Smooth muscle cell of bladder (primary cell): ENCODE data around the gene NFASC. TPM values are rescaled to one million over a fixed set of nuclear protein-coding genes. Genes with fewer than 3 reads are reported as not detected.

Experiments used
- total RNA-seq: library from RNA; depleted of rRNA; stranded (reverse); fragments of >200 nt; gene quantifications from 2 replicates; pipeline ENCODE4 v1.2.3, GENCODE V29; 2014

Gene NFASC
- total RNA-seq = 25.7 and 32.7 TPM in 2 replicates

DNA sequence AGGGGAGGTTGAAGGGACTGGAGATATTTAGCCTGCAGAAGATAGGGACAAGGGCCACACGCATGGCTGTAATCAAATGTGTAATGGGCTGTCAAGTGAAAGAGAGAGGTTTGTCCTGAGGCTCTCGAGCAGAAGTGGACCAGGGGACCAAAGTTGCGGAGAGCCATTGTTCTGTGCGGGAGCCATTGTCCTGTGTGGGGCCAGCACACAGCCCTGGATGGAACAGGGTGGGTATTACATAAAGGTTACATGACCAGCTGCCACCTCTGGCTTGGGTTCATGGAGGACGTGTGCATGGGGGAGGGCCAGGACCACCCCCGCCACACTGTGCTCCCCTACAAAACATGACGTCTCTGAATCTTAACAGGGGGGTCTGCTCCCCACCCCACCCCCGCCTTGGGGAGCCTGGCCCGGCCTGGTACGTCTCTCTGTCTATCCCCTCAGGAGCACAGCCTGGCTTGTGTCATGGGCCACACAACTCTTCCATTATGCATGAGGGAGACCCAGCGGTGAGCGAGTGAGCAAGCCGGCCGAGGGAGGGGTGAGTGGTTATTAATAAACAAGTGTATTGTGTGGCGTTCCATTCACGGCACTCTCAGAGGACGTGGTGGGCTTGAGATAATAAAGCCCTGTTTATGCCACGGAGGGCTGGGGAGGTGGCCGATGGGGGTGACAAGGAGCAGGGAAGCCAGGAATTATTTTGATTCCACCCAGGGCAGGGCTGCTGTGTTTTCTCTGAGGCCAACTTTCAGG is at the start of gene NFASC:
TSS of gene NFASC (plus strand) at position 703 of the 753 bp plus-strand sequence. CDS start 73,454 bp downstream, outside the sequence.

DNA sequence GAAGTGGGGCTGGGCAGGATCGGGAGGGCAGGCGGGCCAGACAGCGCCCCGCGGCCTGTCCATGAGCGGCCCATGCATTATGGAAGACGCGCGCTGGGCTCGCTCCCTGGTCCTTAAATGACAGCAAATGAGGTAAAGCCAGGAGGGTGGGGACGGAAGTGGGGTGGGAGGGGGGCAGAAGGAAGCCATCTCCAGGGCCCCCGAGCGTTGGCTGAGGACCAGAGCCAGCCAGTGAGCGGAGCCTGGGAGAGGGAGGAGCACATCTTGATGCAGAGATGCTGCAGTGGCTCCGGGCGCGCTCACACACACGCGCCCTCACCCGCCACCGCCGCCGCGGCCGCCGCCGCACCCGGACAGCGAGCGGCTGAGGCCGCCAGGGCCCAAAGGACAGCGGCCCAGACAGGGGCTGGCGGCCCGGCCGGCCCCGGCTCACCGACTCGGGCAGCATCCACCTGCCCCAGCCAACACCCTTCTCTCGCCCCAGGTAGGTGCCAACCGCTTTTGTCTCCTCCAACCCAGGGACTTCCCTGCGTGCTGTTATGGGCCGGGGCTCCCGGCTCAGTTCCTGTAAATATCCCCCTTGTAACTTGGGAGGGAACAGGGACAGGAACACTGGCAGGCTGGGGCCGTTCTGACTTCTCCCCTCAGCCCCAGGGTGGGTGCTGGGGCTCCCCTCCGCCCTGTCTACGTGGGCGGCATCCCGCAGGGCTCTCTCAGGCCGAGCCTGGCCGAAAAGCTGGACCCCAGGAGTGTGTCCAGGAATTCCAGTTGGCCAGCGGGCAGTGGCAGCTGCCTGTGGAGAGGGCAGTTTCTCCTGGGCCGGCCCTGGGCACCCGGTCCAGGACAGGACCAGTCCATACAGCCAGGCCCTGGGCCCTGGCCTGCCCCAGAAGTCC is 172.5 kb downstream of the NFASC start, which contains the start of gene CNTN2:
TSS of gene CNTN2 (plus strand) at position 302 of the 896 bp plus-strand sequence. CDS start 9,974 bp downstream, outside the sequence.

Other genes with a start within 250 kb of the NFASC start
- gene LRRN2, start 185.1 kb upstream of the NFASC start, total RNA-seq = 0.28 and 0.65 TPM in 2 replicates
- not detected in 2 replicates for gene CNTN2, start 172.3 kb downstream of the NFASC start, total RNA-seq
- gene TMEM81, start 213.6 kb downstream of the NFASC start, total RNA-seq = 1.1 and 2.5 TPM in 2 replicates